Colonic mucosa (tissue), 4 donors: ENCODE data around the gene PSMG3. TPM values are rescaled to one million over a fixed set of nuclear protein-coding genes. Genes with fewer than 3 reads are reported as not detected.

ENCODE experiments used
- DNase-seq: peaks from one replicate; pipeline ENCODE4 v3.0.0-alpha.2; 2020
- H3K27ac ChIP-seq: fragments of 200-600 bp; one replicate; pipeline ENCODE4 v1.8.0; 2021
- H3K27me3 ChIP-seq: fragments of 200-600 bp; one replicate; pipeline ENCODE4 v1.8.0; 2021
- H3K36me3 ChIP-seq: fragments of 200-600 bp; one replicate; pipeline ENCODE4 v1.8.0; 2021
- H3K4me1 ChIP-seq: fragments of 200-600 bp; one replicate; pipeline ENCODE4 v1.8.0; 2021; ENCODE audit warnings: mild to moderate bottlenecking
- H3K4me3 ChIP-seq: fragments of 200-600 bp; one replicate; pipeline ENCODE4 v1.8.0; 2021
- H3K9ac ChIP-seq, 2 donors: one replicate each; pipeline ENCODE4 v1.7.0; 2013; ENCODE audit warnings: control low read depth in 2 of 2, low read depth in 2 of 2, low read length in 2 of 2
- H3K9me3 ChIP-seq: fragments of 200-600 bp; one replicate; pipeline ENCODE4 v1.8.0; 2021
- intact Hi-C: fragments of 100-400 bp; cut with DNase I; formaldehyde crosslinking; loops from one replicate; pipeline ENCODE4 v1.14.1; 2022
- total RNA-seq, 2 donors: library from RNA; stranded (reverse); fragmentation: NEBNext Ultra II Directional in 1 of 2; extraction: Animal tissue kit (Norgen Biotek cat#: 25700) in 1 of 2; gene quantifications; one replicate each; pipeline ENCODE4 v1.2.1, GENCODE V29; 2021
- TF ChIP-seq, protein P1 (sequence below): fragments of 200-600 bp; IDR thresholded peaks from one replicate; pipeline ENCODE4 v1.8.0; 2022; ENCODE audit warnings: antibody characterized with exemption, mild to moderate bottlenecking
- donor health status: healthy.
- donor health status: DM: no; HTN: no; CAD: no.
- donor health status: DM: no; HTN: no; CAD: no.

Gene PSMG3
- total RNA-seq, 2 donors from 2014 or later, result 28.7 to 45.8 TPM

DNA sequence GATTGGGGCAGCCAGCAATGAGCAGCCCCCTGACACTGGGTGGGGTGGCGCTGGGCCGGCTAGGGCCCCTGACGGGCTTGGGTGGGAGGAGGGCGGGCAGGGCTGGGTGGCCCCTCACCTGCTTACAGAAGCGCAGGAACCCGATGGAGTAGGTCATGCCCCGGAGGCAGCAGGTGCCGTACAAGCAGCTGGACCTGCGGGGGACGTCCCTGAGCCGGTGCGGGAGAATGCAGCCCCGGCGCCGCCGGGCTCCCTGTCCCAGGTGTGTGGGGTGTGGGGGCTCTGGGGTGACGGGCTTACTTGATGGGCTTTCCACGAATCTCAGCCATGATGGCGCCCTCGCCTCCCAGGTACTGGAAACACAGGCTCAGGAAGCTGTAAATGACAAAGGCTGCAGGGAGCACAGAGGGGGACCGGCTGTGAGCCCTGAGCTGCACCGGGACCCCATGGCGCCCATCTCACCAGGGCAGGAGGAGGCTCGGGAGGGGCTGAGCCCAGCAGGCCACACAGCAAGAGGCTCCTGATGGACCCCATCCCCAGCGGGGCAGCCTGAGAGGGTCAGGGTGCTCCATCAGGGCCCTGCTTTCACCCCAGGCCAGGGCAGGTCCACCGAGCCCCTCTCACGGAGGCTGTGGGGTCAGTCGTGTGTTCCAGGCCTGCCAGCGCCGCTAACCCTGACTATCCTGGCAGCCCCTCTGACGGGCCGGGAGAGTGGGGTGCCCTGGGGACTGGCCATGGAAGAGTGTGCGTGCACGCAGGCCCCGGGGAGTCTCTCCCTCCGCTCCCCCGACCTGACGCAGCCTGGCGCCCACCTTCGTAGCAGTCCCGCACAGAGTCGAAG is 19.6 kb downstream of the PSMG3 start:
- intact Hi-C loops, result no loop called here
- H3K36me3 ChIP-seq, result no peaks in the 10 kb centered on the region
- no peak for DNase-seq

DNA sequence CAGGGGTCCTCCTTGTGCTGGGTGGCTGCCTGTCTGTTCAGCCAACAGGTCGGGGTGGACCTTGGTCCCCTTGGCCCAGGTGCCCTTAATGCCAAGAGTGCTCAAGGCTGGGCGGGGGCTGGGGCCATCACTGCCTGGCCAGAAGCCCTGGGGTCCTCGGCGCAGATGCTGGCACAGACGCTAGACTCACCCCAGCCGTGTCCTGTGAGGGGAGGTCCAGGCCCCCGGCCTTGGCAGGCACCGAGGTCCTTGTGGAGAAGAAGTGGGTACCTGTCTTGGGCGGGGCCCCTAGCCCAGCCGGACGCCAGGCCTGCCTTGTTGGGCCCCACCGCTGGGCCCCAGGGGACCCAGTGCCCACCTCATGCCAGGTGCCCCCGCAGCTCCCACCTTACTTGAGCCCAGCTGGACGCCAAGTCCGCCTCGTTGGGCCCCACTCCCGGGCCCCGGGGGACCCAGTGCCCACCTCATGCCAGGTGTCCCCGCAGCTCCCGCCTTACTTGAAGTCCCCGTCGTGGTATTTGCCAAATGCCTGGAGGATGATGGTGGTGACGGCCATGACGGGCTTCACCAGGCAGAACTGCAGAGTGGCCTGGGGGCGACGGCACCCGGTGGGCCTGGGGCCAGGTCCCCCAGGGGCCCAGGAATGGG is 20.4 kb downstream of the PSMG3 start:
- intact Hi-C loops, result no loop called here
- Histone ChIP-seq H3K4me3 (no peak overlapping the region), H3K36me3 (no peaks in the 10 kb centered on the region), H3K9me3 (no peaks in the 10 kb centered on the region), H3K4me1 (peaks cover 3% of the 10 kb centered on the region), H3K9ac (no peak overlapping the region), H3K27ac (no peak overlapping the region), H3K27me3 (no peaks in the 10 kb centered on the region)
- TF ChIP-seq, protein P1, sequence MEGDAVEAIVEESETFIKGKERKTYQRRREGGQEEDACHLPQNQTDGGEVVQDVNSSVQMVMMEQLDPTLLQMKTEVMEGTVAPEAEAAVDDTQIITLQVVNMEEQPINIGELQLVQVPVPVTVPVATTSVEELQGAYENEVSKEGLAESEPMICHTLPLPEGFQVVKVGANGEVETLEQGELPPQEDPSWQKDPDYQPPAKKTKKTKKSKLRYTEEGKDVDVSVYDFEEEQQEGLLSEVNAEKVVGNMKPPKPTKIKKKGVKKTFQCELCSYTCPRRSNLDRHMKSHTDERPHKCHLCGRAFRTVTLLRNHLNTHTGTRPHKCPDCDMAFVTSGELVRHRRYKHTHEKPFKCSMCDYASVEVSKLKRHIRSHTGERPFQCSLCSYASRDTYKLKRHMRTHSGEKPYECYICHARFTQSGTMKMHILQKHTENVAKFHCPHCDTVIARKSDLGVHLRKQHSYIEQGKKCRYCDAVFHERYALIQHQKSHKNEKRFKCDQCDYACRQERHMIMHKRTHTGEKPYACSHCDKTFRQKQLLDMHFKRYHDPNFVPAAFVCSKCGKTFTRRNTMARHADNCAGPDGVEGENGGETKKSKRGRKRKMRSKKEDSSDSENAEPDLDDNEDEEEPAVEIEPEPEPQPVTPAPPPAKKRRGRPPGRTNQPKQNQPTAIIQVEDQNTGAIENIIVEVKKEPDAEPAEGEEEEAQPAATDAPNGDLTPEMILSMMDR, result no peak
- DNase-seq, result no peak

More for the DNA sequence above, 19.6 kb downstream of the PSMG3 start:
- Histone ChIP-seq H3K9ac (no peak overlapping the region), H3K4me1 (peaks cover 3% of the 10 kb centered on the region), H3K4me3 (no peak overlapping the region), H3K27ac (no peak overlapping the region), H3K27me3 (no peaks in the 10 kb centered on the region), H3K9me3 (no peaks in the 10 kb centered on the region)
- TF ChIP-seq, protein P1, result no peak

DNA sequence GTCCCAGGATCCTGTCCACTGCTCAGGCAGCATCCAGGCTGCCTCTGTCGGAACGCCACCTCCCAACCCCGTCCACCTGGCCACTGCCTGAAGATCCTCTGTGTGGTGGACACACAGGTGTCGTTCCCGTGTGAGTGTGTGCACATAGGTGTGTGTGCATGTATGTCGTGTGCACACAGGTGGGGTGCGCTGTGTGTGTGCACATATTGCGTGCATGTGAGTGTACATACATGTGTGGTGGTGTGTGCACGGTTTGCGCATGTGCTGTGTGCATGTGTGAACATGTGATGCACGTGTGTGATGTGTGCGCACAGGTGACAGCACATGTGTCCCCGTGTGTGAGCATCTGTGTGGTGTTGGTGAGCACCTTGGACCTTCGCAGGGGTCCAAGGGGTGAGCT is 20.9 kb downstream of the PSMG3 start:
- intact Hi-C loops, result no loop called here
- no peak for DNase-seq
- Histone ChIP-seq H3K27ac (no peak overlapping the region), H3K9ac (no peak overlapping the region), H3K4me3 (no peak overlapping the region), H3K4me1 (peaks cover 3% of the 10 kb centered on the region), H3K27me3 (no peaks in the 10 kb centered on the region), H3K36me3 (no peaks in the 10 kb centered on the region), H3K9me3 (no peaks in the 10 kb centered on the region)
- TF ChIP-seq, protein P1, result no peak

DNA sequence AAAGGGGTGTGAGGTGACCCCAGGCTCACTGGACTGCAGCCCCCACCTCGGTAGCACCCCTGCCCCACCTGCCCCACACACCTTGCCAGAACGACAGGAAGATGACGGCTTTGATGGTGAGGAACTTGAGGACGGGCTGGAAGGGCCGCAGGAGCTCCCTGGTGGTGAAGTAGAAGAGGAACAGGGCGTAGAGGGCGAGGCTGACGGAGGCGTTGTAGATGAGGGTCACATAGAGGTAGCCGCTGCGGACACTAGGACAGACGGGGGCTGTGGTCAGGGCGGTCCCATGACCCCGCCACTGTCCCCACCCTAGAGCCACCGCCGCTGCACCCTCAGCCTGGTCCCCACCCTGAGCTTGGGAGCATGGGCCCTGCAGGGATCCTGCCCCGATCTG is 21.4 kb downstream of the PSMG3 start:
- no peak overlapping the region for H3K27ac ChIP-seq
- H3K27me3 ChIP-seq, result no peaks in the 10 kb centered on the region
- no peaks in the 10 kb centered on the region for H3K9me3 ChIP-seq
- no peak overlapping the region for H3K4me3 ChIP-seq
- intact Hi-C loops, result no loop called here
- no peak overlapping the region for H3K9ac ChIP-seq
- H3K36me3 ChIP-seq, result no peaks in the 10 kb centered on the region
- TF ChIP-seq, protein P1, result no peak
- no peak for DNase-seq
- peaks cover 3% of the 10 kb centered on the region for H3K4me1 ChIP-seq

DNA sequence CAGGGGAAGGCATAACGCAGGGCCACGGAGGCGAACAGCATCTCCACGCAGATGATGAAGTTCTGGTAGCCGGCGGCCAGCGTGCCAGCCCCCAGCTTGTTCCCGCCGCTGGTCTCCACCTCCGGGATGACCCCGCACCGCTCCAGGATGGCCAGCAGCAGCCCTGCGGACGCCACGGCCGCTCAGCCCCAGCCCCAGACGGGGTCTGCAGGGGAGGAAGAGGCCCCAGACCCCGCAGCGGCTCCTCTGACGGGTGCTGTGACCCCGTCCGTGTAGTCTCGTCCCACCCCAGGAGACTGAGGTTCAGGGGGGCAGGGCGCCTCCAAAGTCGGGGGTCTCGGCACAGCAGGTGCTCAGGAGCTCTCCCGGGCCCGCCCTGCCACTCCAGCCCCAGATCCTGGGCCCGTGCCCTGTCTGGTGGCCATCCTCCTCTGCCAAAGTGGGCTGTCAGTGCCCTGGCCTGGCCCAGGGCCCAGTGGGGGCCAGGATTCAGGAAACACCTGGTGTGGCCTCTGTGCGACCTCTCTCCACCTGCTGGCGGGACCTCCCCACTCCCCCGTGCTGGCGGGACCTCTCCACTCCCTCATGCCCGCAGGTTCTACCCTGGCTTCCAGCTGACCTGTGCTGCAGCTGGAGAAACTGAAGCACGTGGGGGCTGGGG is 21.9 kb downstream of the PSMG3 start:
- Histone ChIP-seq H3K9me3 (no peaks in the 10 kb centered on the region), H3K36me3 (no peaks in the 10 kb centered on the region), H3K4me3 (no peak overlapping the region), H3K27ac (no peak overlapping the region), H3K9ac (no peak overlapping the region), H3K27me3 (no peaks in the 10 kb centered on the region), H3K4me1 (peaks cover 3% of the 10 kb centered on the region)
- TF ChIP-seq, protein P1, result no peak
- intact Hi-C loops, result no loop called here
- no peak for DNase-seq
